Measurements from ENCODE around the gene LRRTM2.
"Not testable (repeated sequence)": the region's sequence is repeated elsewhere in the genome, so short reads cannot be mapped to it uniquely, and the experiment has no call there.

Gene LRRTM2

GRCh38 chr5:138874771-138875551 is at the start of gene LRRTM2:
Gene LRRTM2 (minus strand): TSS chr5:138875335. CDS start chr5:138874911, 424 bp downstream.
- Mint-ChIP-seq H3K4me3 (no peak within 1 kb of the TSS), H3K9me3 (no peaks in the 10 kb centered on the region), H3K27me3 (peaks cover 43% of the 10 kb centered on the region), H3K4me1 (no peaks in the 10 kb centered on the region), H3K27ac (no peak within 1 kb of the TSS)
- ATAC-seq (no peak), DNase-seq (no peak)

GRCh38 chr5:138922494-138922893 is 47.4 kb upstream of the LRRTM2 start:
- no peak overlapping the region for H3K27ac Mint-ChIP-seq
- no peak for ATAC-seq
- no peaks in the 10 kb centered on the region for H3K4me1 Mint-ChIP-seq
- H3K27me3 Mint-ChIP-seq, result no peaks in the 10 kb centered on the region
- no peaks in the 10 kb centered on the region for H3K9me3 Mint-ChIP-seq
- H3K4me3 Mint-ChIP-seq, result no peak overlapping the region
- DNase-seq, result no peak

GRCh38 chr5:138921362-138921761 is 46.2 kb upstream of the LRRTM2 start:
- not testable (repeated sequence) for H3K9me3 Mint-ChIP-seq, H3K4me3 Mint-ChIP-seq

GRCh38 chr5:138920181-138920580 is 45.0 kb upstream of the LRRTM2 start:
- Mint-ChIP-seq H3K4me1 (no peaks in the 10 kb centered on the region), H3K27me3 (no peaks in the 10 kb centered on the region), H3K9me3 (no peaks in the 10 kb centered on the region), H3K27ac (no peak overlapping the region), H3K4me3 (no peak overlapping the region)
- DNase-seq, result no peak
- ATAC-seq, result no peak

More at GRCh38 chr5:138921362-138921761, 46.2 kb upstream of the LRRTM2 start:
- not testable (repeated sequence) for ATAC-seq, H3K4me1 Mint-ChIP-seq, H3K27me3 Mint-ChIP-seq, DNase-seq, H3K27ac Mint-ChIP-seq

- no peak for DNase-seq
- no peaks in the 10 kb centered on the region for H3K9me3 Mint-ChIP-seq
- no peaks in the 10 kb centered on the region for H3K27me3 Mint-ChIP-seq
- no peak for ATAC-seq
- H3K27ac Mint-ChIP-seq, result no peak overlapping the region
- no peak overlapping the region for H3K4me3 Mint-ChIP-seq
- H3K4me1 Mint-ChIP-seq, result no peaks in the 10 kb centered on the region
These were observed 43.6 kb upstream of the LRRTM2 start for GRCh38 chr5:138918686-138919085.

GRCh38 chr5:138914338-138914737 is 39.2 kb upstream of the LRRTM2 start:
- Mint-ChIP-seq H3K9me3 (no peaks in the 10 kb centered on the region), H3K27ac (no peak overlapping the region), H3K4me3 (no peak overlapping the region), H3K4me1 (no peaks in the 10 kb centered on the region), H3K27me3 (no peaks in the 10 kb centered on the region)
- DNase-seq, result no peak
- no peak for ATAC-seq

- no peak overlapping the region for H3K4me3 Mint-ChIP-seq
- H3K9me3 Mint-ChIP-seq, result no peaks in the 10 kb centered on the region
- DNase-seq (no peak), ATAC-seq (no peak)
- H3K27ac Mint-ChIP-seq, result no peak overlapping the region
- no peaks in the 10 kb centered on the region for H3K27me3 Mint-ChIP-seq
- no peaks in the 10 kb centered on the region for H3K4me1 Mint-ChIP-seq
These were observed 38.6 kb upstream of the LRRTM2 start for GRCh38 chr5:138913773-138914172.

- ATAC-seq (no peak), DNase-seq (no peak)
- no peak overlapping the region for H3K4me3 Mint-ChIP-seq
- no peaks in the 10 kb centered on the region for H3K27me3 Mint-ChIP-seq
- H3K4me1 Mint-ChIP-seq, result no peaks in the 10 kb centered on the region
- no peak overlapping the region for H3K27ac Mint-ChIP-seq
- no peaks in the 10 kb centered on the region for H3K9me3 Mint-ChIP-seq
These were observed 37.0 kb upstream of the LRRTM2 start for GRCh38 chr5:138912093-138912492.

GRCh38 chr5:138911441-138911840 is 36.3 kb upstream of the LRRTM2 start:
- Mint-ChIP-seq H3K9me3 (no peaks in the 10 kb centered on the region), H3K27me3 (no peaks in the 10 kb centered on the region), H3K4me3 (no peak overlapping the region), H3K27ac (no peak overlapping the region), H3K4me1 (no peaks in the 10 kb centered on the region)
- ATAC-seq (no peak), DNase-seq (no peak)

- Mint-ChIP-seq H3K27me3 (no peaks in the 10 kb centered on the region), H3K9me3 (no peaks in the 10 kb centered on the region), H3K4me3 (no peak overlapping the region), H3K4me1 (no peaks in the 10 kb centered on the region), H3K27ac (no peak overlapping the region)
- DNase-seq (no peak), ATAC-seq (no peak)
These were observed 35.5 kb upstream of the LRRTM2 start for GRCh38 chr5:138910546-138911185.

- DNase-seq (no peak), ATAC-seq (no peak)
- Mint-ChIP-seq H3K4me3 (no peak overlapping the region), H3K4me1 (no peaks in the 10 kb centered on the region), H3K27ac (no peak overlapping the region), H3K27me3 (no peaks in the 10 kb centered on the region), H3K9me3 (no peaks in the 10 kb centered on the region)
These were observed 34.6 kb upstream of the LRRTM2 start for GRCh38 chr5:138909734-138910133.

GRCh38 chr5:138905541-138905940 is 30.4 kb upstream of the LRRTM2 start:
- Mint-ChIP-seq H3K27ac (no peak overlapping the region), H3K27me3 (peaks cover 10% of the 10 kb centered on the region), H3K9me3 (no peaks in the 10 kb centered on the region), H3K4me1 (peaks cover 10% of the 10 kb centered on the region), H3K4me3 (no peak overlapping the region)
- ATAC-seq (no peak), DNase-seq (no peak)

- peaks cover 10% of the 10 kb centered on the region for H3K27me3 Mint-ChIP-seq
- H3K9me3 Mint-ChIP-seq, result peaks cover 0 to 3% of the 10 kb centered on the region in 2 donors
- DNase-seq (no peak), ATAC-seq (no peak)
- no peak overlapping the region for H3K4me3 Mint-ChIP-seq
- H3K27ac Mint-ChIP-seq, result no peak overlapping the region
- peaks cover 28% of the 10 kb centered on the region for H3K4me1 Mint-ChIP-seq
These were observed 28.1 kb upstream of the LRRTM2 start for GRCh38 chr5:138903130-138903775.

- Mint-ChIP-seq H3K9me3 (peaks cover 0 to 3% of the 10 kb centered on the region in 2 donors), H3K4me3 (no peak overlapping the region), H3K27me3 (peaks cover 10% of the 10 kb centered on the region), H3K27ac (no peak overlapping the region), H3K4me1 (peaks cover 28% of the 10 kb centered on the region)
- ATAC-seq, result no peak
- DNase-seq, result no peak
These were observed 26.6 kb upstream of the LRRTM2 start for GRCh38 chr5:138901716-138902115.

- Mint-ChIP-seq H3K27ac (no peak overlapping the region), H3K9me3 (peaks cover 0 to 3% of the 10 kb centered on the region in 2 donors), H3K27me3 (peaks cover 10% of the 10 kb centered on the region), H3K4me1 (peaks cover 34% of the 10 kb centered on the region), H3K4me3 (no peak overlapping the region)
- no peak for ATAC-seq
- DNase-seq, result no peak
These were observed 25.3 kb upstream of the LRRTM2 start for GRCh38 chr5:138900281-138900965.

- no peak for ATAC-seq
These were observed 23.6 kb upstream of the LRRTM2 start for GRCh38 chr5:138898742-138899141.

More at GRCh38 chr5:138898742-138899141, 23.6 kb upstream of the LRRTM2 start:
- Mint-ChIP-seq H3K4me1 (peaks cover 34% of the 10 kb centered on the region), H3K27me3 (peaks cover 18% of the 10 kb centered on the region), H3K4me3 (no peak overlapping the region), H3K27ac (no peak overlapping the region), H3K9me3 (peaks cover 0 to 3% of the 10 kb centered on the region in 2 donors)
- DNase-seq, result no peak

All from stimulated activated naive CD8-positive, alpha-beta T cell treated with anti-CD3 and anti-CD28 coated beads, Interleukin-15, amount 100 ng/mL, for 72 hours (primary cell).